Activated CD8-positive, alpha-beta T cell treated with anti-CD3 and anti-CD28 coated beads for 36 hours (primary cell): ENCODE measurements around the gene KCNG1. TPM values are rescaled to one million over a fixed set of nuclear protein-coding genes. Genes with fewer than 3 reads are reported as not detected.

Source experiments
- ATAC-seq: fragments of 200-7000 bp; cut with Tn5 transposase; one replicate; pipeline ENCODE4 v1.10.0; 2021; ENCODE audit warnings: mild to moderate bottlenecking, moderate library complexity
- CTCF ChIA-PET: fragments of 350-600 bp; sonication (Branson Sonifier 250); formaldehyde crosslinking; loops from one replicate; lab custom pipeline; 2021; ENCODE audit warnings: antibody characterized with exemption; lab: Charles Lee
- POLR2A ChIA-PET: fragments of 350-600 bp; sonication (Branson Sonifier 250); formaldehyde crosslinking; loops from one replicate; lab custom pipeline; 2021; ENCODE audit warnings: antibody characterized with exemption; lab: Charles Lee
- DNase-seq: peaks from one replicate; pipeline ENCODE4 v3.0.0-alpha.2; 2020
- H3K27ac Mint-ChIP-seq: one replicate; pipeline ENCODE4 v1.8.0; 2021; ENCODE audit warnings: mild to moderate bottlenecking, mixed read lengths
- H3K27me3 Mint-ChIP-seq: one replicate; pipeline ENCODE4 v1.8.0; 2021; ENCODE audit warnings: mixed read lengths
- H3K36me3 Mint-ChIP-seq: one replicate; pipeline ENCODE4 v1.8.0; 2021; ENCODE audit warnings: low read depth, mixed read lengths
- H3K4me1 Mint-ChIP-seq: one replicate; pipeline ENCODE4 v1.8.0; 2021; ENCODE audit warnings: low read depth, mixed read lengths
- H3K4me3 Mint-ChIP-seq: one replicate; pipeline ENCODE4 v1.8.0; 2021; ENCODE audit warnings: mild to moderate bottlenecking, moderate library complexity, mixed read lengths
- H3K9me3 Mint-ChIP-seq: one replicate; pipeline ENCODE4 v1.8.0; 2021; ENCODE audit warnings: mixed read lengths
- CTCF ChIP-seq: fragments of 200-600 bp; IDR thresholded peaks from one replicate; pipeline ENCODE4 v1.8.0; 2022; ENCODE audit warnings: antibody characterized with exemption, mild to moderate bottlenecking
- intact Hi-C: fragments of 100-400 bp; cut with micrococcal nuclease; formaldehyde crosslinking; loops from one replicate; pipeline ENCODE4 v1.10.0; 2022
- total RNA-seq, 2 experiments: library from RNA; stranded (reverse); gene quantifications; one replicate each; pipeline ENCODE4 v1.2.3, GENCODE V29; 2021

KCNG1 gene
- total RNA-seq, 2 experiments from 2014 or later, result 1.8 TPM

GRCh38 chr20:51001430-51002265 is 21.3 kb downstream of the KCNG1 start:
- ChIA-PET POLR2A (no interaction called here), CTCF (interaction anchor here (0.9 to 1.5 kb wide), 5 partner anchors 9 to 14 kb away, joined by 3 to 4 read pairs (median 4); no protein-coding TSS in a partner anchor)
- Mint-ChIP-seq H3K27ac (no peak overlapping the region), H3K36me3 (no peaks in the 10 kb centered on the region), H3K4me1 (no peaks in the 10 kb centered on the region), H3K4me3 (no peak overlapping the region), H3K9me3 (no peaks in the 10 kb centered on the region), H3K27me3 (peaks cover 20% of the 10 kb centered on the region)
- no peak for TF ChIP-seq CTCF
- no peak for ATAC-seq
- intact Hi-C loops, result no loop called here
- no peak for DNase-seq

DNA sequence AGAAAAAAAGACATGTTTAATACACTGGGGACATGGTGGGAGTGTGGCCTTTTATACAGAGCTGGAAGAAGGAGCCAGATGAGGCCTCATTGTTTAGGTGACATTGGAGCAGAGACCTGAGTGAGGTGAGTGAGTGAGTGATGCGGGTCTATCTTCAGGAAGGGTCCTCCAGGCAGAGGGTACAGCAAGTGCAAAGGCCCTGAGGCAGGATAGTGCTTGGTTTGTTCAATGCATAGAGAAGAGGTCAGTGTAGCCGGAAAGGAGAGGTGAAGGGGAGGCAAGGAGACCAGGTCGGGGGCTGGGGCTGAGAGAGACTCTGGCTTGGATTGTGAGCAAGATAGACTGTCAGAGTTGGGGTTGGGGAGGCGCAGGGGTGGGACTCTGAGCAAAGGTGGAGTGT is 23.6 kb downstream of the KCNG1 start:
- no peaks in the 10 kb centered on the region for H3K9me3 Mint-ChIP-seq
- no peaks in the 10 kb centered on the region for H3K4me1 Mint-ChIP-seq
- ATAC-seq (no peak), DNase-seq (no peak)
- TF ChIP-seq CTCF, result no peak
- peaks cover 11% of the 10 kb centered on the region for H3K27me3 Mint-ChIP-seq
- ChIA-PET CTCF (interaction anchor here (1.3 to 4.9 kb wide), 2 partner anchors 13 to 18 kb away, joined by 5 to 27 read pairs; no protein-coding TSS in a partner anchor), POLR2A (no interaction called here)
- no peak overlapping the region for H3K27ac Mint-ChIP-seq
- intact Hi-C loops, result no loop called here
- no peak overlapping the region for H3K4me3 Mint-ChIP-seq
- H3K36me3 Mint-ChIP-seq, result no peaks in the 10 kb centered on the region

GRCh38 chr20:50996901-50997865 is 25.7 kb downstream of the KCNG1 start:
- no peak for DNase-seq
- CTCF ChIA-PET, result interaction anchor here (0.6 to 4.9 kb wide), 7 partner anchors 11 to 1060 kb away, joined by 3 to 27 read pairs (median 4); no protein-coding TSS in a partner anchor
- no peaks in the 10 kb centered on the region for H3K36me3 Mint-ChIP-seq
- no peak overlapping the region for H3K27ac Mint-ChIP-seq
- peaks cover 5% of the 10 kb centered on the region for H3K27me3 Mint-ChIP-seq
- no peaks in the 10 kb centered on the region for H3K9me3 Mint-ChIP-seq
- no peaks in the 10 kb centered on the region for H3K4me1 Mint-ChIP-seq
- ATAC-seq, result no peak
- POLR2A ChIA-PET, result no interaction called here
- intact Hi-C loops, result no loop called here
- no peak overlapping the region for H3K4me3 Mint-ChIP-seq
- no peak for TF ChIP-seq CTCF

GRCh38 chr20:50995506-50995905 is 27.4 kb downstream of the KCNG1 start:
- peaks cover 5% of the 10 kb centered on the region for H3K27me3 Mint-ChIP-seq
- H3K36me3 Mint-ChIP-seq, result no peaks in the 10 kb centered on the region
- POLR2A ChIA-PET, result no interaction called here
- no peak overlapping the region for H3K27ac Mint-ChIP-seq
- no peak for ATAC-seq
- DNase-seq, result no peak
- H3K4me1 Mint-ChIP-seq, result no peaks in the 10 kb centered on the region
- no peak overlapping the region for H3K4me3 Mint-ChIP-seq
- no peak for TF ChIP-seq CTCF
- no peaks in the 10 kb centered on the region for H3K9me3 Mint-ChIP-seq
- intact Hi-C loops, result no loop called here
- CTCF ChIA-PET, result interaction anchor here (1.4 to 4.9 kb wide), 3 partner anchors 9 to 311 kb away, joined by 4 to 27 read pairs (median 6); no protein-coding TSS in a partner anchor
